ENCODE results near the gene SLC43A2.

- no peak for TF ChIP-seq POLR2A (IDR thresholded peaks at IDR 0.05)
- TF ChIP-seq, protein P1, sequence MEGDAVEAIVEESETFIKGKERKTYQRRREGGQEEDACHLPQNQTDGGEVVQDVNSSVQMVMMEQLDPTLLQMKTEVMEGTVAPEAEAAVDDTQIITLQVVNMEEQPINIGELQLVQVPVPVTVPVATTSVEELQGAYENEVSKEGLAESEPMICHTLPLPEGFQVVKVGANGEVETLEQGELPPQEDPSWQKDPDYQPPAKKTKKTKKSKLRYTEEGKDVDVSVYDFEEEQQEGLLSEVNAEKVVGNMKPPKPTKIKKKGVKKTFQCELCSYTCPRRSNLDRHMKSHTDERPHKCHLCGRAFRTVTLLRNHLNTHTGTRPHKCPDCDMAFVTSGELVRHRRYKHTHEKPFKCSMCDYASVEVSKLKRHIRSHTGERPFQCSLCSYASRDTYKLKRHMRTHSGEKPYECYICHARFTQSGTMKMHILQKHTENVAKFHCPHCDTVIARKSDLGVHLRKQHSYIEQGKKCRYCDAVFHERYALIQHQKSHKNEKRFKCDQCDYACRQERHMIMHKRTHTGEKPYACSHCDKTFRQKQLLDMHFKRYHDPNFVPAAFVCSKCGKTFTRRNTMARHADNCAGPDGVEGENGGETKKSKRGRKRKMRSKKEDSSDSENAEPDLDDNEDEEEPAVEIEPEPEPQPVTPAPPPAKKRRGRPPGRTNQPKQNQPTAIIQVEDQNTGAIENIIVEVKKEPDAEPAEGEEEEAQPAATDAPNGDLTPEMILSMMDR (IDR thresholded peaks at IDR 0.05) = no peak
Measured at GRCh38 chr17:1605681-1606351, 22.8 kb downstream of the SLC43A2 start.
